AG09309 (cell line): Measurements from ENCODE around the gene MARCKS.

Source experiments
- DNase-seq: peaks from one replicate; pipeline ENCODE4 v3.0.0-alpha.2; 2010; ENCODE audit warnings: low read depth
- H3K4me3 ChIP-seq: 2 replicates; pipeline ENCODE4 v1.5.1; 2011; ENCODE audit warnings: mild to moderate bottlenecking, low read depth, low read length, moderate library complexity; ENCODE audit not compliant: control insufficient read depth
- CTCF ChIP-seq: IDR thresholded peaks from 2 replicates; pipeline ENCODE4 v1.5.1; 2011; ENCODE audit warnings: mild to moderate bottlenecking, low read depth, low read length, inconsistent platforms; ENCODE audit not compliant: insufficient read depth, control insufficient read depth; ENCODE audit errors: missing control alignments

The MARCKS gene

DNA sequence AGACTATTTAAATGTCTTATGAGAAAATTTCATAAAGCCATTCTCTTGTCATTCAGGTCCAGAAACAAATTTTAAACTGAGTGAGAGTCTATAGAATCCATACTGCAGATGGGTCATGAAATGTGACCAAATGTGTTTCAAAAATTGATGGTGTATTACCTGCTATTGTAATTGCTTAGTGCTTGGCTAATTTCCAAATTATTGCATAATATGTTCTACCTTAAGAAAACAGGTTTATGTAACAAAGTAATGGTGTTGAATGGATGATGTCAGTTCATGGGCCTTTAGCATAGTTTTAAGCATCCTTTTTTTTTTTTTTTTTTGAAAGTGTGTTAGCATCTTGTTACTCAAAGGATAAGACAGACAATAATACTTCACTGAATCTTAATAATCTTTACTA lies 5.0 kb downstream of the MARCKS start:
- H3K4me3 ChIP-seq: peak overlapping the region; percentile 14
- DNase-seq: no peak
- no peak for TF ChIP-seq CTCF

GRCh38 chr6:113870917-113871316 lies 13.8 kb downstream of the MARCKS start:
- DNase-seq: no peak

GRCh38 chr6:113871975-113872374 lies 14.8 kb downstream of the MARCKS start:
- no peak for DNase-seq
- TF ChIP-seq CTCF: no peak
- no peak overlapping the region for H3K4me3 ChIP-seq

More at GRCh38 chr6:113870917-113871316, 13.8 kb downstream of the MARCKS start:
- no peak for TF ChIP-seq CTCF
- H3K4me3 ChIP-seq: no peak overlapping the region

- no peak overlapping the region for H3K4me3 ChIP-seq
- no peak for TF ChIP-seq CTCF
- no peak for DNase-seq
These were observed 16.0 kb downstream of the MARCKS start for GRCh38 chr6:113873043-113873667.

DNA sequence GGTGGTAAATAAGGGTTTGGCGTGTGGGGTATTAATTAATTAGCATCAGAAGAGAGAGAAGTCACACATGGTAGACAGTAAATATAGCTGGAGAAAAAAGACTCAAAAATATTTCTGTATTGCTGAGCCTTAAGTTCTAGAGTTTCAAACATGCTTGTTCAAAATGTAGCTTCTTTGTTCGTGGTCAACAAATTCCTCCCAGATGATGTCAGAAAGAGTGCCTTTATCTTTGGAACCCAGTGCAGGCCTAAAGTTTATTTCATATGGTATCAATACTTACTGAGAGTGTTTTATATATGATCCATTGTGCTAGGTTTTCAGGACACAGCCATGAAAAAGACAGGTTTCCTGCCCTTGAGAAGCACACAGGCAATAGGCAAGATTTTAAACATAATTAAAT lies 18.3 kb downstream of the MARCKS start:
- H3K4me3 ChIP-seq: no peak overlapping the region
- no peak for DNase-seq
- no peak for TF ChIP-seq CTCF

GRCh38 chr6:113876695-113877094 lies 19.6 kb downstream of the MARCKS start:
- no peak overlapping the region for H3K4me3 ChIP-seq
- DNase-seq: no peak
- no peak for TF ChIP-seq CTCF
